LNCAP (cell line): ENCODE measurements around the gene XAB2.

ENCODE experiments used
- CTCF ChIP-seq: fragments of 450-650 bp; IDR thresholded peaks from 2 replicates; pipeline ENCODE4 v1.5.1; 2017; ENCODE audit warnings: mild to moderate bottlenecking

XAB2 gene

GRCh38 chr19:7590256-7590655 lies 39.1 kb downstream of the XAB2 start:
- TF ChIP-seq CTCF, result no peak

- no peak for TF ChIP-seq CTCF
Observed at GRCh38 chr19:7589822-7590221, 39.5 kb downstream of the XAB2 start.

- TF ChIP-seq CTCF, result no peak
Observed at GRCh38 chr19:7582446-7582845, 46.9 kb downstream of the XAB2 start.

- no peak for TF ChIP-seq CTCF
Observed at GRCh38 chr19:7579182-7579581, 50.2 kb downstream of the XAB2 start.

- no peak for TF ChIP-seq CTCF
Observed at GRCh38 chr19:7578127-7578526, 51.2 kb downstream of the XAB2 start.

GRCh38 chr19:7575434-7576040 lies 53.8 kb downstream of the XAB2 start:
- TF ChIP-seq CTCF, result no peak

GRCh38 chr19:7570761-7571160 lies 58.6 kb downstream of the XAB2 start:
- TF ChIP-seq CTCF, result no peak
